ENCODE data around the gene GRIA1.

GRIA1 gene

GRCh38 chr5:153617190-153617589 lies 126.7 kb downstream of the GRIA1 start:
- DNase-seq: no peak

- no peak for DNase-seq
Measured at GRCh38 chr5:153618307-153618706, 127.8 kb downstream of the GRIA1 start.

GRCh38 chr5:153618867-153619266 lies 128.4 kb downstream of the GRIA1 start:
- no peak for DNase-seq

DNA sequence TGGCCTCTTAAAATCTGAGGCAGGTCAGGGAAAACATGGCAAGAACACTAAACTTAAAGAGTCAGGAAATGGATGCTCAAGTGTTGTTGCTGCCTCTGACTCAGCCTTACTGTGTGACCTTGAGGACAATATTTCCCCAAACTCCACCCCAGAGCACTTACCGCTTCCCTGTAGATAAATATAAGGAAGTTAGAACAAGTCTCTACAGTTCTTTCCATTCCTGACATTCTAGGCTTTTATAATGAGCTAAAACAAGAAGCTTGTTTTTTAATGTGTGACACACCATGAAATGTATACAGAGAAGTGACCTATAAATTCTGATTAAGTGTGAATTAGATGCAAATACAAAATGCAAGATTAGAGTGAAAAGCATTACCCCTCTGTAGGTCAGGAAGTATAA lies 129.3 kb downstream of the GRIA1 start:
- DNase-seq: no peak

DNA sequence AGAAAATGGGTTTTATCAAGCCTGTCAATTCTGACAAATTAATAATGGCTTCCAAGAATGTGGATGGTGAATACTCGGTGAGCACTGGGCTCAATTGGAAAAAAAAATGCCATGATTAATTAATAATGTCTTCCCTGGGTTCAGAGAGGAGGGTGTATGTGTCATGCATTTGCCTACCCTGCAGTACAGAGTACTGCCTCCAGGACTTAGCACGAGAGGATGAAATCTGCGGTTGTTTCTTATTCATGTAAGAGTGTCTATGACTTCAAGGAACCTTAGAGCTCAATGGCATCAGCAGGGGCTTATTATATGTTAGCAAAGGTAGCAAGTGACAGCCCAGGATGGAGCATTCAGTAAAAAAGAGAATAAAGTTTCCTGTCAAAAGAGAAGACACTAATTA lies 132.7 kb downstream of the GRIA1 start:
- DNase-seq: no peak

DNA sequence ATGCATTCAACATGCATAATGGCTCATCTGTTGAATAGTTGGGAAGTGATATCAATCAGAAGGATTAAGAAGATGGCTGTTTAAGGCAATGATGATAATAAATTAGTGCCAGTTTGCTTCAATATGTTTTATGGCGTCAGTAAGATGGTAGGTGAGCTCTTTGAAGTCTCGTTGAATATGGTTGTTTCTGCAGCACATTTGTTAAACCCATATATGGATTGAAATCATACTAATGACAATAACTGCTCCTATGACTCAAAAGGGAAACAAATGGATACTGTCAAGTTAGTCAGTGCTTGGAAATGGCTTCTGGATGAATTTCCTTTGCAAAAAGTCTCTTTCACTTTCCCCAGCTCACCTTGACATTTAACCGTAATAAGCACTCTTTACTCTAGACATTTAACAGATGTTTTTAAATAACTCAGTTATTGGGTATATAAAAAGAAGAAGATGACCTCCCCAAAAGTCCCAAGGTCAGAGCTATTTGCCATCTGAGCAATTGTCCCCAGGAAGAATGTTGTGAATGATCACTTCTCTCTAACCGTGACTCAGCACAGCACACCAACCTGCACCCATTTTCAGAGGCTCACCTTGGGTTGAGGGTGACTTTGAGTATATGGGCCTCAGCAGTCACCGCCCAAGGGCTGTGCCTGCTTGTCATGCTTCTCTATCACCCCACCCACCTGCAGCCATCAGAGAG lies 133.4 kb downstream of the GRIA1 start:
- DNase-seq: no peak

DNA sequence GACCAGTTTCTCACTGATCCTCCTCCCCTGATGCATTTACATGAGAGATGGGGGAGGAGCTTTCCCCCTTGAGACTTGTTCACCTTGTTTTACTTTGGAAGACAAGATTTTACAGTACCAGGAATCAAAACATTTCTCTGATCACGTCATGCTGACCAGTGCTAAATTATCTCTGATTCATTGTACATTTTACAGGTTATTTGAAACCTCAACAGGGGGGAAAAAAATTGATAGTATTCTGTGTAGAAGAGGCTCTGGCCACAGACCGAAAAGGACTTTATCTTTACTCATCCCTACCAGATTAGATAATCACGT lies 133.9 kb downstream of the GRIA1 start:
- no peak for DNase-seq

GRCh38 chr5:153625826-153626354 lies 135.4 kb downstream of the GRIA1 start:
- DNase-seq: no peak

GRCh38 chr5:153626836-153627235 lies 136.4 kb downstream of the GRIA1 start:
- DNase-seq: no peak

DNA sequence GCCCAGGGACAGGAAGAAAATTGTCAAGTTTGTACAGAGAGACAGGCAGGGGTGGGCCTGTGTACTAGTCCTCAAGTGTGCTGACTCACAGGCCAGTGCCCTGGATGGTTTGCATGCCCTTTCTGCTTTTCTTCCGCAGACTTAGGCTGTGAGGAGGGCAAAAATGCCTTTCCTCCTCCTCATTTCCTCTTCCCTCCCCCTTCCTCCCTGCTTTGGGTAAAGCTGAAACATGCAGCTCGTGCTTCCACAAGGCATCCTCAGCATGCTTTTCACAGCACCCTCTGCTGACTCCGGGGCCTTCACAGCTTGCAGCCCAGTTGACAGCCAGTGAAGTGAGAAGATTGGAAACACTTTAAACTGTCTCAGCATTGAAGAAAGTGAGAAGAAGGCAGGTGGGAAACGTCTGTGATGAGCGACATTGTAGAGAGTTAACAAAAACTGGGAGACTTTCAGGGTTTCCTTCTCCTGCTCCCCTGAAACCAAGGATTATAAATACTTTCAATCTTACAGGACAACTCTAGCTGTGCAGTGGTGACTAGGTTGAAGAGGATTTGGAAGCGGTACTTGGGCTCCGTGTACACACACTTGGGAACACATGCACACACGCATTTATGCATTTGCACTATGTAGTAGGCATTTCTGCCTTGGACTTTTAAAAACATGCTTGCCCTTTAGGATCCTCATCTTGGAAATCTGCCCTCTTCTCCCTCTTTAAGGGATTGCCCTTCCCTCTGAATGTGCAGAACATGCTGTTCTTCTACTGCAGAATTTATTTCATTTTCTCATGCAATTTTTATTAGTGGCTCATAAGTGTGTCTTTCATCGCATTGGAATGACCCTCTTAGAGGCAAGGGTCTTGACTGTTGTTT lies 138.8 kb downstream of the GRIA1 start:
- DNase-seq: no peak

DNA sequence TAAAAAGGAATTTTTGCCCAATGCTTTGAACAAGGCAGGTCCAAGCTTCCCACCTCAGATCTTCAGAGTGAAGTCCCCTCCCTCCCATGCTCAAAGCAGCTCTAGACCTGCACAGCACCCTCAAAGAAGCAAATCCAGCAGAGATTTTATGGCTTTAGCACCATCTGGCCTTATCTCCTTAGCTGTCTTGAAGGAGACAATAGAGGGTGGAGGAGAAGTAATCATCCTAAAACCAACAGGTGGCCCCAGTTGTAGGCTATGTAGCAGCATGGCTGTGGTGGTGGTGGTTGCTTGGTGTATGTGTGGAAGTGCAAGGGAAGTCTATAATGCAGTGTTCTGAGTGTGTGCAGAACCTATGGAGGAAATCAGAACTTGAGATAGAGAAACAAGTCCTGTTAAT lies 140.1 kb downstream of the GRIA1 start:
- no peak for DNase-seq

GRCh38 chr5:153632748-153633290 lies 142.3 kb downstream of the GRIA1 start:
- DNase-seq: no peak

GRCh38 chr5:153636670-153637451 lies 146.4 kb downstream of the GRIA1 start:
- DNase-seq: no peak

GRCh38 chr5:153640293-153640692 lies 149.8 kb downstream of the GRIA1 start:
- DNase-seq: no peak

DNA sequence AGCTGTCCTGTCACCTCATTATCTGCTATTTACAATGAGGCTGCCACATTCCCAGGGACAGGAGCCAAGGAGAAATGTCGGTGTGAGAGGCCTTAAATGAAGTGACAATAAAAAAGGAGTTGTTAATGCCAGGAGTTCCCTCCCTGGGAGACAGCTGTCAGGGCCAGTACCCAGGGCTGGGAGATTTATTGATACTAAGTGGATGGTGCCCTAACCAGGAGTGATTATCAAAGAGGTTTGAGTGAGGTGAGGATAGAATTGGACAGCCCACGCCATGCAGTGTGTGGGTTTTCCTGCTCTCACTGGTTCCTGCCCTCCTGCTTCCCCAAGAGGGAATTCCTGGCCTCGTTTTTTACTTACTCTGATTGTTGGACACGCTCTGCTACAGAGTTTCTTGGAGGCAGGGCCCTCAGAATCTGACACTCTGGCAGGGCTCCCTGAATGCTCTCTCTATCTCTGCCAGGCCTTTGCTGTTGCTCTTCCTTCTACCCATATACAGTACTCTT lies 150.8 kb downstream of the GRIA1 start:
- DNase-seq: no peak

- DNase-seq: no peak
Measured at GRCh38 chr5:153654504-153655200, 164.2 kb downstream of the GRIA1 start.

DNA sequence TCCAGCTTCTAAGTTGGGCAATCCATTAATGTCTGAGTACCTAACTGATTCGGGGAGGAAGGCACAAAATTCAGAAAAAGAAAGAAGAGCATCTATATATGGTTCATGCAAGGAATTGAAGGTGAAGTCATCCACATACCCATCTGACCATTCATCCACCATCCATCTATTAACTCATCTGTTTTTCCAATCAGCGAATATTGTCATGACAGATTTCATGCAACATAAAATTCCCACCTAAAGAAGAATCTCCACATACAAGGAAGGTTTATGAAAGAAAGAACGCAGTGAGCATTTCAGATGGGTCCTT lies 164.7 kb downstream of the GRIA1 start:
- no peak for DNase-seq

DNA sequence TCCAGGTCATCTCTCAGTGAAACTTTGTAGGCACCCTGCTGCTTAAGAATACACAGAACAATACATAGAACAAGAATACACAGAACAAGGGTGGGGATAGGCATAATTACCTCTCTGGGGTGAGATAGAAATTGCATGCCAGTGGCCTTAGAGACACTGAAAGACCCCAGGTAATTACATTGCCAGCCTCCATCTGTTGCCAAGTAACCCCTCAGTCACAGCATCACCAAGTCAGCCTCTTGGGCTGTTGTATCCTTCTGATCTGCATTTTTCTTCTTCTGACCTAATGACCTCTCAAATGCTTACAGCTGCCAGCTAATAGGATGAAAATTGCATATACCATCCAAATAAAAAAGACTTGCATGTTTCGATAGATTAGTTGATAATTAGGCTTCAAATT lies 167.7 kb downstream of the GRIA1 start:
- DNase-seq: no peak

GRCh38 chr5:153658606-153659005 lies 168.1 kb downstream of the GRIA1 start:
- no peak for DNase-seq

DNA sequence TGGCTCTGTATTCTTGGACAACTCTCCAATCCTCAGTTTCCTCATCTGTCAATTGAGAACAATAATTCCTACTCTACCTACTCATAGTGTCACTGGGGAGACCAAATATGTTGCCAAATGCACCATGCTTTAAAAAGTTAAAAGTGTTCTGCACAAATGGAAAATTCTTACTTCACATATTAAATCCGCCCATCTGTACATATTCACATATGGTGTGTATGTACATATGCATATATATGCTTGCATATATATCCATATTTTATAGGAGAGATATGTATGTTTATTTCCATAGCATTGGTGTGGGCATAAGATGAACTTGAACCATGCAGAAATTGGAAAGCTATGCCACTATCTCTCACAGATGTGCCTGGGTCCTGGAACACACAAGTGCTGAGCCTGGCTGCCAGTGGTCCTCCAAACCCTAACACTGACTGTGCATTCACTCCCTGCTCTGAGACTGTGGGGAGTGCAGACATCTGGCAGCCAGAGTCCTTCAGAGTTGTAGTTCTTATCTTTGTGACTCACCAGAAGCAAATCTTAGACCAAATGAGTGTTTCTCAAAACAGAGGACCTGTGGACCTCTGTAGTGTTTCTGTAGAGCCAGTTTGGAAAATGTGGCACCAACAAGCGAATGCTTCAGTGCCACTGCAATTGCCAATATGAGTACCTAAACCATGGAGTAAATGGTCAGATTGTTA lies 168.7 kb downstream of the GRIA1 start:
- DNase-seq: no peak

DNA sequence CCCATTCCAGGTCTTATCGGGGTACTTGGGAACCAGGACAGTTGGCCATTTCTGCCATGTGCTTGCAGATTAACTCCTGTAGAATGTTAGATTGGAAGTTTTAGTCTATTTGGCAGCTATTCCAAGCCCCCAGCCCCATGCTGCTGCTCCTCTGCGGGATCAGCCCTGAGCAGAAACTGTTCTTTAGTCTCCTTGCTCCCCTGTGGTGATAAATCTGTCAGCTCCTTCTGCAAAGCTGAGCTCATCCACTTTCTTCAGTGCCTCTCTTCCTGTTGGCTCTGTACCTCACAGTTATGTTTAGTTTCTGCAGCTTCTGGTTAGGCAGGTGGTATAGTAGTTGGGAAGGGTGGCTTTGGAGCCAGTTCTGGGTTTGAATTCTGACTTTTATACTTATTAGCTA lies 170.4 kb downstream of the GRIA1 start:
- no peak for DNase-seq

DNA sequence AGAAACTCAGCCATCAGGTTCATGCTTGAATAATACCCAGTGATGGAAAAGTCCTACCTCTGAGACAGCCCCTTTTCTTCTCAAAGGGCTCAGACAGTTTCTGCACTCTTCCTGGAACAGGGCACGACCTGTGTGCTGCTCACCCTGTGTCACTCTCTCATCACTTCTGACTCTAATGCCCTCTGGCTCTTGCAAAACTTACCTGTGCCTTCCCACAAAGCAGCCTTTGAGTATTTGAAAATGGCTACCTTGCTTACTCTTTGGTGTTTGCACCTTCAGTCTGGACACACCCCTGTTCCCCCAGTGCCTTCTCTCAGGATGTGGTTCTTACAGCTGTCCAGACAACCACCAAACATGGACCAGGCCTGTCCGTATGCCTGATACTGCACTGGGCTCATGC lies 171.4 kb downstream of the GRIA1 start:
- no peak for DNase-seq

Data from NCI-H1694 (cell line).